MM.1S (cell line): ENCODE results near the gene LAMA3.

Experiments
- CTCF ChIP-seq: fragments of 300-600 bp; sonication (generic); IDR thresholded peaks from 2 replicates; pipeline ENCODE4 v1.5.1; 2016; ENCODE audit warnings: antibody characterized with exemption, low read length, mixed read lengths
- EZH2 ChIP-seq: fragments of 300-600 bp; sonication (generic); optimal IDR thresholded peaks from 2 replicates; pipeline ENCODE3; 2017; ENCODE audit warnings: low read depth, mild to moderate bottlenecking, antibody characterized with exemption, low read length, mixed read lengths

- TF ChIP-seq CTCF (no peak), EZH2 (no peak)
Observed at GRCh38 chr18:23939366-23939765, 250.1 kb downstream of the LAMA3 start.
